Measurements from ENCODE around the gene CDC20.

Gene CDC20

DNA sequence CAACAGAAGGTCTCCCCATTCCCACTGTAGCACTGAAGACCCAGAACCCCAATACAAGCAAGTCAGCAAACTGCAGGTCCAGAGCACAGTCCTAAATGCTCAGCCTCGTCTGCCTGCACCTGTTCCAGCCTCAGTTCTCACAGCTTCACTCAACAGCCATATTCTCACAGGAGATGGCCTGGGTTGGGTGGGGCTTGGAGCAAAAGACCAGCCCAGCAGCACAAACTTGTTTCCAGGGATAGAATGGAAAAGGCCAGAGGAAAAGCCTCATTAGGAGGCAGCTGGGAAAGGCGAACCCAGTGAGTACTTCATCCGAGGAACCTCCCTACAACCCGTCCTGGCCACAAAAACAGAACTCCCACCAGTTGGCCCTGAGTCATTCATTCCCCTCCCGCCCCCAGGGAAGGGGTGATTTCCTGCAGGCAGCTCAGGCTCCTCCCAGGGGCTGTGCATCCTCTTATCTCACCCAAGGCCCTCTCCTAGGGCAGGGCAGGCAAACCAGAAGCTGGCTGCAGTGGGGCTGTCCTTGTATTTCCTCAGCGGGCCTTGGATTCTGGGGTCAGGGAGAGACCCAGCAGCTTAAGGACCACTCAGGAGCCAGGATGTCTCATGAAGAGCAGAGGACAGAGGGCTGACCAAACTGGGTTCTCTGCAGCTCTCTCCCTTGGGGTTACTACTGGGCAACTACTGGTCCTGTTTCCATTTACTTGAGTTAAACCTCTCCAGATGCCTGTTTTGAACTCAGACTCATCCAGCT is 28.6 kb upstream of the CDC20 start:
- DNase-seq: no peak

DNA sequence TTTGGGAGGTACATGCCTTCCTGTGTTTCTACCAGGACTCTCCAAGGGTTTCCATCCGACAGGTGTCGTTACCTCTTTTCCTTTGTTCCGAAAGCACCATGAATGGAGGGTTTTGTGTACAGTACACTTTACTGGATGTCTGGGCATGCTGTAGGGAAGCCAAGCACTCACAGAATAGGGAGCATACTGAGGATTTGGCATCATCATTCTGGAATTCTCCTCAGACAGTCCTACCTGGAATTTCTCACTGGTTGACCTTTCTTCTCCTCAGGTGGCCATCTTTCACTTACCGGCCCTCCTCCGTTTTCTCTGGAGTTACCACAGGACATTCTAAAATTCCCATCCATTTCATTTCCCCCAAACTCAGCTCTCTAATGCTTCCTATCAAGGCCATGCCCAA is 27.1 kb upstream of the CDC20 start:
- no peak for DNase-seq

DNA sequence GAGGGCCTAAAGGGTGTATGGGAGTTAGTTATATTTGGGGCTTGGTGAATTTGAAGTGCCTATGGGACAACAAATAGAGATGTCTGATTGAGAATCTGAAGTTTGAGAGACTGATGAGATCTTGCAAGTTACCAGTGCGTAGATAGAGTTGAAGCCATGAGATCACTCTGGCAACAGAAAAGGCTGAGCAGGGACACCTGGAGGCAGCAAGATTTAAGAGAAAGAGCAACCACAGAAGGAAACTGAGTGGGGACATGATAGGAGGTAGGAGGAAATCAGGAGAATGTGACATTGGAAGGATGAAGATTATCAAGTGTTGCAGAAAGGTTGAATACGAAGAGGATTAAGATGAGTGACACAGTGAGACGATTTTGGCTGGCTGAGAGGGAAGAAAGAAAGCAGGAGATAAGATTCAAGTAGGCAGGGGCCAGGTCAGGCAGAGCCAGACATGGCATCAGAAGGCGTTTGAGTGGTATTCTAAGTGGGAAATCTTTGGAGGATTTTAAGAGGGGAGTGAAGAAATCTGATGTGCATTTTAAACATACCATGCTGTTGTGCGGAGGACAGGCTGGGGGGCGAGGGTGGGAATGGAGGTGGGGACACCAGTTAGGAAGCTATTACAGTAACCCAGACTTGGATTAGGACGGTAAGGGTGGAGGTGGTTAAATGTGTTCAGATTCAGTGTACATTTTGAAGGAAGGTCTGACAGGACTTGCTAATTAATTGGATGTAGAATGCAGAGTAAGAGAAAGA is 24.2 kb upstream of the CDC20 start:
- DNase-seq: no peak

DNA sequence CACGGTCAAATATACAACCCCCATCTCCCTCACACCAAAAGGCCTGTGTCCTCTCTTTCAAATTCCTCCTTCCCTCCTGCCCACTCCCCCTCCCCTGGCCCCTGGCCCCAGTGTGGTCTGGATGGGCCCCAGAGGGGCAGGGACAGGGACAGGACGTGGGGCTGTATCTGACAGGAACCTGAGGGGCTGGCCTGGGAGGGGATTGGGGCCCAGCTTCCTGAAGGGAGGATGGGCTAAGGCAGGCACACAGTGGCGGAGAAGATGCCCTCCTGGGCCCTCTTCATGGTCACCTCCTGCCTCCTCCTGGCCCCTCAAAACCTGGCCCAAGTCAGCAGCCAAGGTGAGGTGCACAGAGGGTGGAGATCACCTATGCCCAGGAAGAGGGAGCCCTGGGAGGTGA is 21.2 kb upstream of the CDC20 start, which contains the start of gene MPL:
MPL (plus strand) TSS at position 231 of the 400 bp plus-strand sequence; CDS start at position 262, 31 bp downstream.
- DNase-seq: no peak

DNA sequence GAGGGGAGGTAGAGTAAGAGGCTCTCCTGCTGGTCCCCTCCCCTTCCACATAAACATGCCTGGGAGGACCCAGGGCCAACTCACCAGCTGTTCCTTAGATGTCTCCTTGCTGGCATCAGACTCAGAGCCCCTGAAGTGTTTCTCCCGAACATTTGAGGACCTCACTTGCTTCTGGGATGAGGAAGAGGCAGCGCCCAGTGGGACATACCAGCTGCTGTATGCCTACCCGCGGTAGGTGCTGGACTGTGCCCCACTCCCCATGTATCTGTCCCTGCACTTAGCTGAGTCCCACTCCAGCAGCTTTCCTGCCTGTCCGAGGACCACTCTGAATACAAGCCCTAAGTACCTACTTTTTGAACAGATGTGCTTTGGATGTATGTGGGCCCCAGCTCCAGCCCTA is 20.8 kb upstream of the CDC20 start:
- DNase-seq: no peak

DNA sequence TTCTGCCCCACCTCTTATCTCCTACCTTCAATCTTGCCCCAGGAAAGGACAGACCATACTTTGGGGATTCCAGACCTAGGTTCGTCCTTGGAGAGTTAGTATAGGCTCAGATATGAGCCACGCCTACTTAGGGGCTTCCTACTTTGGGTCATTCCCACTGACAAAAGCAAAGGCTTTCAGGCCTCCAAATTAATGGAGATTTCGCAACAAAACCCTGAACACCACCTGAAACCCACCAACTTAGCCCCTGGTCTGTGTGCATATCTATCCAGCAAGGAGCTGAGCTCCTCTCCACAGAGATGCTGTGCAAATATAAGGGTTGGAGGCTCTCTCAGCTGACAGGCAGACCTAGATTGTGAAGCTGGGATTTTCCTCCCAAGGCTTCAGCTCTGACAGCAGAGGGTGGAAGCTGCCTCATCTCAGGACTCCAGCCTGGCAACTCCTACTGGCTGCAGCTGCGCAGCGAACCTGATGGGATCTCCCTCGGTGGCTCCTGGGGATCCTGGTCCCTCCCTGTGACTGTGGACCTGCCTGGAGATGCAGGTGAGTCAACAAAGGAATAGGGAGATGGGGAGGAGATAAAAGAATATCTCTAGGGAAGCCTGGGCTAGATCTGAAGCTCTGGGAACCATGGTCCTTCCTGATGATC is 19.1 kb upstream of the CDC20 start:
- no peak for DNase-seq

DNA sequence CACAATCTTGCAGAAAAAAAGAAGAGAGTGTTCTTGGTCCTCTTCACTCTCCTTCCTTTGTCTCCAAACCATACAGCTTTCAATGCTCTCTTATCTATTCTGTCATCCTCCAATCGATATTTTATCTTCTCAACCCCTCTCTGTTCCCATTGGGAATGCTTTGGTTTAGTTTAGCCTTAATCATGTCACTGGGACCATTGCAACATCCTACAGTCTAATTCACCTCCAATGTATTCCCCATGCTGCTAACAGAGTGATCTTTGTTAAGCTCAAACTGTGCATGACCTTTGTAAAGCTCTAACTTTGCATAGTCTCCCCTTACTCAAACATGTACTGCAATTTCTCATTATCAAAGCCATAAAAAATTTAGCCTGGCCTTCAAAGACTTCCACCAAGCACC is 18.2 kb upstream of the CDC20 start:
- no peak for DNase-seq

DNA sequence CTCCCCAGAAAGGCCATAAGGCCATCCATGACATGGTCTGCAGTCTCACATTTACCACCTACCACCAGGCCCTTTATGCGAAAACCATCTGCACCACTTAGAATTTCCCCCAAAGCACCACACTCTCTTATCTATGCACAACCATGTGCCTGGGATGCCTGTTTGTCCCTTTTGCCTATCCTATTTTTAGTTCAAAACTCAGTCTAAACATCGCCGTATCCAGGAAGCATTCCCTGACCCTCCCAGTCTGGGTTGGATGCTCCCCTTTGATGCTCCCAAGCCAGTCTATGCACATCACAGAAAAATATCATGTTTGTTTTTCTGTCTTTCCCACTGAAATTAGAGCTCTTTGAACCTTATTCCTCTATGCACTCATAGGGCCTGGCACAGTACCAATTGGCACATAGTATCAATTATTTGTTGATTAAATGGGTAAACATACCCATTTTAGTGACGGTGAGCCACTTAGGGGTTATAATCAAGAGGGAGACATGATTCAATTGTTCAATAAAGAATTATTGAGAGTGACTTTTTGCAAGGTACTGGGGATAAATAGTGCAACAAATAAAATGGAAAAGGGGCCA is 14.4 kb upstream of the CDC20 start:
- DNase-seq: no peak

DNA sequence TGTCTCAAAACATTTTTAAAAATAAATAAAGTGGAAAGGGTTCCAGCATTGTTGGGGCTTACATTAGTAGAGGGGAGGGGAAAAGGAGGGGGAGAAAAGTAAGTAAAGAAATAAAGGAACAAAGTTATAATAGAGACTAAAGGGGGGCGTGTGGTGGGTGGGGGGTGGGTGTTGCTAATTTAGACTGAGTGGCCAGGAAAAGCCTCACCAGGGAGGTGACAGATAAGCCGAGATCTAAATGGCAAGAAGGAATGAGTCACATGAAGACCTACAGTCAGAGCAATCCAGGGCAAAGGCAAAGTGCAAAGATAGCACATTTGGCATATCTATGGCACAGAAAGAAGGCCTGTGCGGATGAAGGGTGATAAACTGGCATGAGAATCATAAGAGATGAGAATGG is 13.7 kb upstream of the CDC20 start:
- no peak for DNase-seq

DNA sequence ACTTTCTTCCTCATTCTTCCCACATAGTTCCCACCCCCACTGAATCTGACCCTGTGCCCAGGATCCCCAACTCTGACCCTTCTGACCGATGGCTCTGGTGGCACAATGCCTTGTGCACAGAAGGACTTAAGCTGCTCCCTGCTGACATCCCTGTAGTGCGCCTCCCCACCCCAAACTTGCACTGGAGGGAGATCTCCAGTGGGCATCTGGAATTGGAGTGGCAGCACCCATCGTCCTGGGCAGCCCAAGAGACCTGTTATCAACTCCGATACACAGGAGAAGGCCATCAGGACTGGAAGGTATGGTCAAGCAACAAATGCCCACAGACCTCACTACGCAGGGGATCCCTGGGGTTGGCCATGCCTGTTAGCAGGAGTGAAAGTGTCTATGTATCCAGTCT is 12.1 kb upstream of the CDC20 start:
- DNase-seq: no peak

DNA sequence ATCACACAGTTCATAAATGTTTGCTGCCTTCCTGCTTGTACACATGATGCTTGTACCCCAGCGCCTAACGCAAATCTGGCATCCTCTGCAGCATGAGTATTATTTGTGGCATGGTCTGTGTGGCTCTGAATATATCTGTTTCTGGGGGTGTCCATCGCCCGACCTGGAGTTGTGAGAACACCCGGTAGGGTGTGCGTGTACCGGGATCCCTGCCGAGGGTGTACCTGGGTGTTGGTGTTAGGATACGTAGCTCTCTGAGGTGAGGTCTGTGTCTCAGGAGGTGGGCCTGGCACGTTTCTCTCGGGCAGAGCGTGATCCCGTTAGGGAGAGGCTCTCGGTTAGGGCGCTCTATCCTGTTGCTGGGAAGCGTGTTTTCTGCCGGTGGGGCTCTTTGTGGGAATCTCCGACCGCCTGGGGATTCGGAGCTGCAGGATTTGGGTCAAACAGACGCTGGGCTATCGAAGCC is 10.4 kb upstream of the CDC20 start:
- no peak for DNase-seq

DNA sequence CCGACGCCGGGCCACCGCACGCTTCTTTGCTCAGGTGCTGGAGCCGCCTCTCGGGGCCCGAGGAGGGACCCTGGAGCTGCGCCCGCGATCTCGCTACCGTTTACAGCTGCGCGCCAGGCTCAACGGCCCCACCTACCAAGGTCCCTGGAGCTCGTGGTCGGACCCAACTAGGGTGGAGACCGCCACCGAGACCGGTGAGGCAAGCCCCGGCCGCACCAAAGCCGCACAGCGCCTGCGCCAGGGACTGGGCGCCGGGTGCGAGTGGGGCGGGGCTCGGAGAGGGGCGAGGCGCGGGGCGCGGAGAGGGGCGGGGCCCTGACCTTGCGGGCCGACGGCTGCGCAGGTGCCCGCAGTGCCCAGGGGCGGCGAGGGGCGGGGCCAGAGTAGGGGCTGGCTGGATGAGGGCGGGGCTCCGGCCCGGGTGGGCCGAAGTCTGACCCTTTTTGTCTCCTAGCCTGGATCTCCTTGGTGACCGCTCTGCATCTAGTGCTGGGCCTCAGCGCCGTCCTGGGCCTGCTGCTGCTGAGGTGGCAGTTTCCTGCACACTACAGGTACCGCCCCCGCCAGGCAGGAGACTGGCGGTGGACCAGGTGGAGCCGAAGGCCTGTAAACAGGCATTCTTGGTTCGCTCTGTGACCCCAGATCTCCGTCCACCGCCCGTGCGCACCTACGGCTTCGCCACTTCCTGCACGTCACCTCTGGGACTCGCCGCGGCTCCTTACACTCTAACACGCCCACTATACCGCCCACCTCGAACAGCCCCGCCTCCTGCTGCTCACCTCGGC is 9.8 kb upstream of the CDC20 start:
- peak; percentile 24 for DNase-seq

DNA sequence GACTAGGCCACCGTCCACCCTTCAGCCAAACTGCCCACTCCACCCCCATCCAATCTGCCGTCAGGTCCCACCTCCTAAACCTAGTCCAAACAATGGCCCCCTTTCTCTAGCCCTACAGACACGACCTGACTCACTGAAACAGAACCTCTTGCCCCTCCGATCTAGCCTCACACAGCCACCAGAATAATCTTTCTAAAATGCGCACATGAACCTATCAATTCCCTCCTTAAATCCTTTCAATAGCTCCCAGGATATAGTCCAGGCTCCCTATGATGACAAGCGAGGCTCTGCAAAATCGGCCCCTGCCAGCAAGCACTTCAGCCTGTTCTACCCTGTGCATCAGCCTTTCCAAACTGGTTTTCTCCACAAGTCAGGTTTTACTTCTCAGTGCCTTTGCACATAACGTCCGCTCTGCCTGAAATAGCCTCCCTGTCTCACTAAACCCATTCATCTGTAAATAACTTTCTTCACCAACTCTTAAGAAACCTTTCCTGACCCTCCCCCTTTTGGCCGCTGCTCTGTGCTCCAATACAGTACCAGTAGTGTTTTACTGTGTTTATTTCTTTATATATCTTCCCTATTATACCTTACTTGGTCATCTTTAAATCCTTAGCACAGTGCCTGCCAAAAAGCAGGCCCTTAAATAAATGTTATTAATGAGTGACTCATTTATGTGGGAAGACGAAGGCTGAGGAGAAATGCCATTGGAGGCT is 9.0 kb upstream of the CDC20 start:
- no peak for DNase-seq

DNA sequence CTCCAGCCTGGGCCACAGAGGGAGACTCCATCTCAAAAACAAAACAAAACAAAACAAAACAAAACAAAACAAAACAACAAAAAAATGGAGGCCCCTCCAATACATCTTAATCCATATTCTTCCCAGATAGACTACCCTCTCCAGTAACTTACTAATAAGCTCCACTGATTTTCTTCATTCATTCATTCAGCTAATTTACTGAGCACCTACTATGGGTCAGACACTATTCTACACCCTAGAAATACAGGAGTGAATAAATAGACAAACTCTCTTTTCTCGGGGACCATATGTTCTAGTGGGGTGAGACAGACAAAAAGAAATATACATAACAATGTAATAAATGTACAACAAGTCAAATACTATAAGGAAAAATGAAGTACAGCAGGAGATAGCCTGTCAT is 7.8 kb upstream of the CDC20 start:
- DNase-seq: no peak

DNA sequence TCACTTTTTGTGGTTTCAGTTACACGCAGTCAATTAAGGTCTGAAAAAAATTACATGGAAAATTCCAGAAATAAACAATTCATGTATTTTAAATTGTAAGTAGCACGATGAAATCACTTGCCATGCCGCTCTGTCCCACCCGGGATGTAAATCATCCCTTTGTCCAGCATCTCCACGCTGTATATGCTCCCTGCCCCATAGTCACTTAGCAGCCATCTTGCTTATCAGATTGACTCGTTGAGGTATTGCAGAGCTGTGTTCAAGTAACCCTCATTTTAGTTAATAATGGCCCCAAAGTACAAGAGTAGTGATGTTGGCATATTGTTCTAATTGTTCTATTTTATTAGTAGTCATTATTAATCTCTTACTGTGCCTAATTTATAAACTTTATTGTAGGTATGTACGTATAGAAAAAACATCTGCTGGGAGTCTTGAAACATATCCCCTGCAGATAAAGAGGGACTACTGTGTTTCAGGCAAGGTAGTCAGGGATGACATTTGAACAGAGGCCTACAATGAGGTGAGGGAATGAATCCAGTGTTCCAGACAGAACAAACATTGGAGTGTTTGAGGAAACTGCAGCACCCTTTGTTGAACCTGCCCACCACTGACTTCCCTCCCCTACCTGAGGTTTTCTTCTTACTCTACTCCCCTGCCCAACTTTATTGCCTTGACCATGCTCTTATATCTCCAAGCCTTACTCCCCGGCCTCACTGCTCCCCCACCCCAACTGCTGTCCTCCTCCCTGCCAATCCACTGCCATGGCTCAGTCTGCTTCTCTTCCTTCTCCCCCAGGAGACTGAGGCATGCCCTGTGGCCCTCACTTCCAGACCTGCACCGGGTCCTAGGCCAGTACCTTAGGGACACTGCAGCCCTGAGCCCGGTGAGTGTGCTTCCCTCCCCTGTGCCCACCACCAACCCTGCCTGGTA is 7.1 kb upstream of the CDC20 start:
- DNase-seq: no peak

DNA sequence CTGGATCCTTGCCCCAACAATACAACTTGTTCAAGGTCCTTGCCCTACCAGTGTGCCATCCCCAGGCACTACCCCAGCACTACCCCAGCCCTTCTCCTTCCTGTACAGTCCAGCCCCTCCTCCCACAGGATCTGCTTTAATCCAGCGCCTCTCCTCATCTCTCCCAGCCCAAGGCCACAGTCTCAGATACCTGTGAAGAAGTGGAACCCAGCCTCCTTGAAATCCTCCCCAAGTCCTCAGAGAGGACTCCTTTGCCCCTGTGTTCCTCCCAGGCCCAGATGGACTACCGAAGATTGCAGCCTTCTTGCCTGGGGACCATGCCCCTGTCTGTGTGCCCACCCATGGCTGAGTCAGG is 6.5 kb upstream of the CDC20 start:
- no peak for DNase-seq

DNA sequence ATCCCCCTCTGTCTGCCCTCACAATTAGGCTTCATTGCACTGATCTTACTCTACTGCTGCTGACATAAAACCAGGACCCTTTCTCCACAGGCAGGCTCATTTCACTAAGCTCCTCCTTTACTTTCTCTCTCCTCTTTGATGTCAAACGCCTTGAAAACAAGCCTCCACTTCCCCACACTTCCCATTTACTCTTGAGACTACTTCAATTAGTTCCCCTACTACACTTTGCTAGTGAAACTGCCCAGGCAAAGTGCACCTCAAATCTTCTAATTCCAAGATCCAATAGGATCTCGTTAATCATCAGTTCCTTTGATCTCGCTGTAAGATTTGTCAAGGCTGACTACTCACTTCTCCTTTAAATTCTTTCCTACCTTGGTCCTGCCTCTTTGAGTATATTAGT is 5.9 kb upstream of the CDC20 start:
- no peak for DNase-seq

DNA sequence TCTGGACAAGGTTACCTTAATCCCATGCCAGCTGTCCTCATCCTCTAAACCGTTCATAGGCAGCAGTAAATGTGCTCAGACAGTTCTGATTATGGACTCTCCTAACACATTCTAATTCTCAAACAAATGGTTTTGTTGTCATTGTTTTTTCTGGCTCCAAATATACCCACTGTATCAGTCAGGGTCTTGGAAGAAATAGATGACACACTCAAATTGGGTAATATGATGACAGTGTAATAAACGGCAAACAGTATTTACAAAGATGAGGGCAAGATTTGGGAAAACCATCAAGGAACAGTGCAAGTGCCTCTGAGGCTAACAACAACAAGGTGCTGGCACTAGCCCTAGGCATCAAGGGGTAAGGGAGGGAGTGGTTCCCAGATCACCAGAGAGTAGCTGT is 4.3 kb upstream of the CDC20 start:
- DNase-seq: no peak

DNA sequence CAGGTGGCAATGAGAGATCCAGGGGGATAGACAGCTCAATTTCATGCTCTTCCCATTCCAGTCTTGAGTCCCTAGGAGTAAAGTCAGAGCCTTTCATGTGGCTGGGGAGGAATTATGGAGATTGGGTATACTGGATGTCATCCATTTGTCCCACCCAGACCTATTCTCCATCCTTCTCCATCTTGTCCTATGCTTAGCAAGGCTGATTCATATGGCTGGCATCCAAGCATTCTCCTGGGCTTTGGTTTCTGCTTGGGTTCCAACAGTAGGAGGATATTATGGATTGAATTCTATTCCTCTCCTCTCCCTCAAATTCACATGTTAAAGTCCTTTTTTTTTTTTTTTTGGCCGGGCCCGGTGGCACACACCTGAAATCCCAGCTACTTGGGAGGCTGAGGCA is 3.8 kb upstream of the CDC20 start:
- no peak for DNase-seq

DNA sequence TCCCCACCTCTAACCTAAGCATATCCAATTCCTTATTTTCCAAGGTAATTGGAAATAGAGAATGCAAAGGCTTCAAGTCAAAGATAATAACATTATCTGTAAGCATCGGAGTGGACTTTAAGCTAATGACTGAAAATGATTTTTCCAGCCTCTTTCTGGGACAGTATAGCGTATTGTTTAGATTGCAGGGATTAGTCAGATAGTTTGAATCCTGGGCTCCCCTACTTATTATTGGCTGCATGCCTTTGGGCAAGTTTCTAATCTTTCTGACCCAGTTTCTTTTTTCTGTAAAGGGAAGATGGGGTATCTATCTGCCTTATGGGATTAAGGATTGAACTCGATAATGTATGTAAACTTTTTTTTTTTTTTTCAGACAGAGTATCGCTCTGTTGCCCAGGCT is 1.5 kb upstream of the CDC20 start:
- no peak for DNase-seq
